Measurements from ENCODE around the gene FCRLB. TPM values are rescaled to one million over a fixed set of nuclear protein-coding genes. Genes with fewer than 3 reads are reported as not detected.

FCRLB gene
- total and polyA plus RNA-seq, 2 of the 13 experiments (the other 11 are each of a cell fraction or from before 2014, with no cell fraction given) = 0.08 to 0.11 TPM

GRCh38 chr1:161736335-161736969 lies 15.1 kb downstream of the FCRLB start (continued):
- no peak for TF ChIP-seq TGIF2 (CRISPR knock-in tag; IDR thresholded peaks at IDR 0.05)

- Histone ChIP-seq H3K9ac (ENCODE audit: insufficient read depth, low read depth, low read length) (no peak overlapping the region), H3K79me2 (ENCODE audit: insufficient read depth, low read length) (no peaks in the 10 kb centered on the region), H3K9me3 (ENCODE audit: low read length) (no peaks in the 10 kb centered on the region), H3K36me3 (replicated peaks in 1 of 2; ENCODE audit: control insufficient read depth in 1 of 2, insufficient read depth in 2 of 2, low read length in 2 of 2) (no peaks in the 10 kb centered on the region), H4K20me1 (ENCODE audit: insufficient read depth, low read length) (no peaks in the 10 kb centered on the region), H3K4me2 (ENCODE audit: low read depth, low read length) (no peak overlapping the region), H3K27me3 (ENCODE audit: control insufficient read depth in 1 of 2, insufficient read depth in 2 of 2, low read length in 2 of 2) (peaks cover 0 to 3% of the 10 kb centered on the region in 2 experiments; a peak in 2 of 5 replicates), H3K27ac (ENCODE audit: extremely low read length, insufficient read depth, low read length) (no peak overlapping the region), H3K4me1 (ENCODE audit: insufficient read depth, low read length) (no peaks in the 10 kb centered on the region), H3K4me3 (replicated peaks in 1 of 3; ENCODE audit: insufficient read depth in 1 of 3, low read depth in 2 of 3, low read length in 3 of 3) (no peak overlapping the region), H2AFZ (ENCODE audit: low read length) (no peak overlapping the region)
- ATAC-seq (no peak), DNase-seq (ENCODE audit: low spot score) (no peak), FAIRE-seq (no peak)
- 0% methylated on average over 2 of the region's 2 CpGs for WGBS (ENCODE audit: low lambda C conversion rate)
- in situ Hi-C loops (cut with HindIII; ENCODE audit: extremely low pct_ligation_motif_present, low pct_unique_long_range_greater_than_20kb) = no loop called here
- BruUV-seq (replicated peaks) = no TSS peak
- ChIA-PET CTCF (ENCODE audit: low intra/inter-chr PET ratio, low total read pairs) (no interaction called here), POLR2A (no interaction called here)
- intact Hi-C loops (cut with micrococcal nuclease; ENCODE audit: unreplicated experiment) = no loop called here
- TF ChIP-seq ZNF121 (CRISPR knock-in tag; IDR thresholded peaks at IDR 0.05) (no peak), ZNF546 (CRISPR knock-in tag; conservative IDR thresholded peaks at IDR 0.05) (no peak), SIX4 (CRISPR knock-in tag; IDR thresholded peaks at IDR 0.05) (no peak), YY1 (IDR thresholded peaks at IDR 0.05; ENCODE audit: insufficient read depth, insufficient replicate concordance, low read depth, low read length) (no peak), ZNF556 (CRISPR knock-in tag; IDR thresholded peaks at IDR 0.05; ENCODE audit: borderline replicate concordance) (no peak)
Measured at GRCh38 chr1:161737625-161738024, 16.3 kb downstream of the FCRLB start.

All from HepG2 (cell line).